GM23248 (cell line): ENCODE results near the gene SLC17A1. TPM values are rescaled to one million over a fixed set of nuclear protein-coding genes. Genes with fewer than 3 reads are reported as not detected.

ENCODE experiments used
- DNase-seq: peaks from one replicate; pipeline ENCODE4 v3.0.0-alpha.2; 2015
- H2AFZ ChIP-seq: fragments of 200-600 bp; sonication (generic); 2 replicates; pipeline ENCODE4 v1.6.1; 2016; ENCODE audit warnings: antibody characterized with exemption
- H3F3A ChIP-seq: fragments of 200-600 bp; sonication (generic); 2 replicates; pipeline ENCODE4 v1.6.1; 2016; ENCODE audit warnings: mild to moderate bottlenecking, antibody characterized with exemption, mixed run types; ENCODE audit not compliant: insufficient read depth
- H3K27ac ChIP-seq: fragments of 200-600 bp; sonication (generic); 2 replicates; pipeline ENCODE4 v1.5.1; 2016; ENCODE audit warnings: mild to moderate bottlenecking
- H3K27me3 ChIP-seq: fragments of 200-600 bp; sonication (generic); replicated peaks from 2 replicates; pipeline ENCODE4 v1.6.1; 2016; ENCODE audit warnings: mild to moderate bottlenecking; ENCODE audit not compliant: insufficient read depth
- H3K36me3 ChIP-seq: fragments of 200-600 bp; sonication (generic); 2 replicates; pipeline ENCODE4 v1.6.1; 2016; ENCODE audit warnings: low read depth, mild to moderate bottlenecking
- H3K4me1 ChIP-seq: fragments of 200-600 bp; sonication (generic); 2 replicates; pipeline ENCODE4 v1.6.1; 2016; ENCODE audit warnings: mild to moderate bottlenecking; ENCODE audit not compliant: insufficient read depth
- H3K4me2 ChIP-seq: fragments of 200-600 bp; sonication (generic); one replicate; pipeline ENCODE4 v1.6.1; 2016; ENCODE audit warnings: mild to moderate bottlenecking; ENCODE audit not compliant: unreplicated experiment
- H3K4me3 ChIP-seq: fragments of 200-600 bp; sonication (generic); 2 replicates; pipeline ENCODE4 v1.5.1; 2016; ENCODE audit warnings: mild to moderate bottlenecking
- H3K79me2 ChIP-seq: fragments of 200-600 bp; sonication (generic); 2 replicates; pipeline ENCODE4 v1.6.1; 2016; ENCODE audit warnings: mild to moderate bottlenecking; ENCODE audit not compliant: insufficient read depth
- H3K9ac ChIP-seq: fragments of 200-600 bp; sonication (generic); 2 replicates; pipeline ENCODE4 v1.6.1; 2016; ENCODE audit warnings: mild to moderate bottlenecking
- H3K9me2 ChIP-seq: fragments of 200-600 bp; sonication (generic); 2 replicates; pipeline ENCODE4 v1.6.1; 2016; ENCODE audit warnings: mixed run types, mild to moderate bottlenecking, moderate library complexity; ENCODE audit not compliant: insufficient read depth
- H3K9me3 ChIP-seq: fragments of 200-600 bp; sonication (generic); one replicate; pipeline ENCODE4 v1.6.1; 2017; ENCODE audit warnings: low read depth
- H4K20me1 ChIP-seq: fragments of 200-600 bp; sonication (generic); 2 replicates; pipeline ENCODE4 v1.6.0; 2016; ENCODE audit not compliant: insufficient read depth
- EZH2 ChIP-seq: fragments of 200-600 bp; sonication (generic); IDR thresholded peaks from 2 replicates; pipeline ENCODE4 v1.6.1; 2018; ENCODE audit warnings: antibody characterized with exemption, mild to moderate bottlenecking; ENCODE audit not compliant: insufficient read depth, poor library complexity, severe bottlenecking
- EZH2phosphoT487 ChIP-seq: fragments of 200-600 bp; sonication (generic); IDR thresholded peaks from 2 replicates; pipeline ENCODE4 v1.6.1; 2018; ENCODE audit warnings: antibody characterized with exemption, moderate library complexity, mild to moderate bottlenecking, low read depth; ENCODE audit not compliant: insufficient read depth
- WGBS, 2 experiments: methylation state at CpG; one replicate each; pipeline ENCODE4 v1.1.6; 2015 to 2017; ENCODE audit warnings: low lambda C conversion rate in 2 of 2, low coverage in 1 of 2; ENCODE audit errors: missing lambda C conversion rate in 2 of 2; 5-methylcytosine and 5-hydroxymethylcytosine counted together
- in situ Hi-C: fragments of 300-500 bp; cut with MboI; formaldehyde crosslinking; loops from 2 replicates; pipeline ENCODE4 v1.15.0; 2020
- polyA plus RNA-seq: library from polyadenylated mRNA; unstranded; fragments of >200 nt; fragmentation: Nextera tagmentation; extraction: Ambion mirVana; gene quantifications from 2 replicates; pipeline ENCODE4 v1.2.1, GENCODE V29; 2016
- total RNA-seq: library from RNA; depleted of rRNA; stranded (reverse); fragments of >200 nt; shearing (Covaris generic); gene quantifications from 2 replicates; pipeline ENCODE4 v1.2.3, GENCODE V29; 2014

The SLC17A1 gene
- total and polyA plus RNA-seq, 2 experiments from 2014 or later, result not detected

- Histone ChIP-seq H3K9me2 (no peaks in the 10 kb centered on the region), H3K27ac (no peak overlapping the region), H3K4me3 (no peak overlapping the region), H3K79me2 (no peaks in the 10 kb centered on the region), H3K4me1 (no peaks in the 10 kb centered on the region), H3K9ac (no peak overlapping the region), H3F3A (no peaks in the 10 kb centered on the region), H3K9me3 (no peaks in the 10 kb centered on the region), H2AFZ (no peak overlapping the region), H4K20me1 (no peaks in the 10 kb centered on the region), H3K36me3 (no peaks in the 10 kb centered on the region), H3K27me3 (0 out of 2 replicates have a peak, but pooled peaks cover 8% of the 10 kb centered on the region), H3K4me2 (no peak overlapping the region)
- no peak for DNase-seq
- in situ Hi-C loops, result no loop called here
- TF ChIP-seq EZH2, result no peak
- no peak for TF ChIP-seq EZH2phosphoT487
- 34 to 81% methylated on average over 1 of the region's 1 CpG for WGBS, 2 experiments
Observed at GRCh38 chr6:25829375-25829774, 2.5 kb downstream of the SLC17A1 start.

- Histone ChIP-seq H3K79me2 (no peaks in the 10 kb centered on the region), H3F3A (no peaks in the 10 kb centered on the region), H3K9me2 (no peaks in the 10 kb centered on the region), H3K4me1 (no peaks in the 10 kb centered on the region), H3K9me3 (no peaks in the 10 kb centered on the region), H3K36me3 (no peaks in the 10 kb centered on the region), H3K4me2 (no peak overlapping the region), H2AFZ (no peak overlapping the region), H3K9ac (no peak overlapping the region), H3K27ac (no peak overlapping the region), H3K4me3 (no peak overlapping the region), H3K27me3 (no peaks in the 10 kb centered on the region), H4K20me1 (no peaks in the 10 kb centered on the region)
- DNase-seq, result no peak
- in situ Hi-C loops, result no loop called here
- TF ChIP-seq EZH2 (no peak), EZH2phosphoT487 (no peak)
Observed at GRCh38 chr6:25821341-25821740, 10.5 kb downstream of the SLC17A1 start.

GRCh38 chr6:25816252-25816651, 15.6 kb downstream of the SLC17A1 start:
- TF ChIP-seq EZH2phosphoT487, result no peak
- TF ChIP-seq EZH2, result no peak
- Histone ChIP-seq H3K9me3 (no peaks in the 10 kb centered on the region), H3K27me3 (no peaks in the 10 kb centered on the region), H2AFZ (no peak overlapping the region), H3K79me2 (no peaks in the 10 kb centered on the region), H4K20me1 (no peaks in the 10 kb centered on the region), H3F3A (no peaks in the 10 kb centered on the region), H3K36me3 (no peaks in the 10 kb centered on the region), H3K27ac (no peak overlapping the region), H3K4me3 (no peak overlapping the region), H3K9me2 (no peaks in the 10 kb centered on the region), H3K9ac (no peak overlapping the region), H3K4me2 (no peak overlapping the region), H3K4me1 (no peaks in the 10 kb centered on the region)
- in situ Hi-C loops, result no loop called here
- WGBS, 2 experiments, result 47 to 78% methylated on average over 2 of the region's 2 CpGs
- no peak for DNase-seq

- no peak overlapping the region for H3K4me3 ChIP-seq
- no peak overlapping the region for H3K9ac ChIP-seq
- no peaks in the 10 kb centered on the region for H3K9me3 ChIP-seq
- H4K20me1 ChIP-seq, result no peaks in the 10 kb centered on the region
- H3K9me2 ChIP-seq, result no peaks in the 10 kb centered on the region
- H3K4me1 ChIP-seq, result no peaks in the 10 kb centered on the region
- 7 to 10% methylated on average over 3 of the region's 3 CpGs for WGBS, 2 experiments
- H3F3A ChIP-seq, result no peaks in the 10 kb centered on the region
- H3K27ac ChIP-seq, result no peak overlapping the region
- DNase-seq, result no peak
- no peak for TF ChIP-seq EZH2
- no peak for TF ChIP-seq EZH2phosphoT487
- no peaks in the 10 kb centered on the region for H3K27me3 ChIP-seq
- no peak overlapping the region for H3K4me2 ChIP-seq
- in situ Hi-C loops, result no loop called here
- no peaks in the 10 kb centered on the region for H3K79me2 ChIP-seq
- no peak overlapping the region for H2AFZ ChIP-seq
- H3K36me3 ChIP-seq, result no peaks in the 10 kb centered on the region
Observed at GRCh38 chr6:25815194-25815593, 16.7 kb downstream of the SLC17A1 start.

GRCh38 chr6:25804804-25805203, 27.0 kb downstream of the SLC17A1 start:
- in situ Hi-C loops, result no loop called here
- H3K9me2 ChIP-seq, result no peaks in the 10 kb centered on the region
- H3K36me3 ChIP-seq, result no peaks in the 10 kb centered on the region
- no peak overlapping the region for H3K27ac ChIP-seq
- H3K9ac ChIP-seq, result no peak overlapping the region
- WGBS, 2 experiments, result 27 to 32% methylated on average over 2 of the region's 2 CpGs
- TF ChIP-seq EZH2phosphoT487, result no peak
- no peaks in the 10 kb centered on the region for H3K9me3 ChIP-seq
- H3K4me2 ChIP-seq, result no peak overlapping the region
- H4K20me1 ChIP-seq, result no peaks in the 10 kb centered on the region
- no peaks in the 10 kb centered on the region for H3K27me3 ChIP-seq
- no peaks in the 10 kb centered on the region for H3K79me2 ChIP-seq
- DNase-seq, result no peak
- H3K4me3 ChIP-seq, result no peak overlapping the region
- no peaks in the 10 kb centered on the region for H3F3A ChIP-seq
- H3K4me1 ChIP-seq, result no peaks in the 10 kb centered on the region
- H2AFZ ChIP-seq, result no peak overlapping the region
